ENCODE results near the gene SCNN1A. TPM values are rescaled to one million over a fixed set of nuclear protein-coding genes. Genes with fewer than 3 reads are reported as not detected.
"Not testable (repeated sequence)": the region's sequence is repeated elsewhere in the genome, so short reads cannot be mapped to it uniquely, and the experiment has no call there.

Gene SCNN1A
- total and polyA plus RNA-seq, 7 donors: 0.82 to 169 (median 7.2) TPM

DNA sequence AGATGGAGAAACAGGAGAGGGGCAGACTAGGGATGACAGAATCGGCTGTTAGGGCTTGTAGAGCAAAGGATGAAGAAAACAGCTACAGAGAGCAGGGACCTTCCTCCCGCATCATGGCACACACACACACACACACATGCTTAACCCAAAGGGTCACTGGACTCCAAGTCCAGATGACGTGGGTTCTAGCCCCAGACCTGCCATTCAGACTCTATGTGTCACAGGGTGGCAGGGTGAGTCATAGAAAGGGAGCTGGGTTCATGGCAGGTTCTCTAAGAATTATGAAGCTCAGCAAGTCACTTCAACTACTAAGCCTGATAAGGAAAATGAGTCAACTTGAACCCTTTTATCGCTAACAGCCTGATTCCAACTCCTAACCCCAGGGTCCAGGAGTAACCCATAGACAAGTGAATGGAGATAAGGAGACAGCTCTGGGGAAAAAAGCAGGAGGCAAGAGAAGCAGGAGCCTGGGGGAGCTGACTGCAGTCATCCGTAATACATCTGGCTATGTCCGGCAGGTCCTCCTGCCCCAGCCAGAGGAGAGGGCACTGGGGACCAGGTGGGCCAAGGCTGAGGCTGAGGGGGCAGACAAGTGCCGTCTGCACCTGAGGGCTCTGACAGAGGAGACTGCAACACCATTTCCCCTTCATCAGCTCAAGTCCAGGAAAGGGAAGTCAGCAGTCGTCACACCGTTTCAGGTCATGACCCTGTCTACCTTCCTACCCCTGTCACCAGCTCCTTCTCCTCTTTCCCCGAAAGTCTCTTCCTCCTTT is 29.9 kb downstream of the SCNN1A start:
- WGBS, 2 donors: 62 to 69% methylated on average over 10 of the region's 10 CpGs
- intact Hi-C loops (cut with DNase I): no loop called here

DNA sequence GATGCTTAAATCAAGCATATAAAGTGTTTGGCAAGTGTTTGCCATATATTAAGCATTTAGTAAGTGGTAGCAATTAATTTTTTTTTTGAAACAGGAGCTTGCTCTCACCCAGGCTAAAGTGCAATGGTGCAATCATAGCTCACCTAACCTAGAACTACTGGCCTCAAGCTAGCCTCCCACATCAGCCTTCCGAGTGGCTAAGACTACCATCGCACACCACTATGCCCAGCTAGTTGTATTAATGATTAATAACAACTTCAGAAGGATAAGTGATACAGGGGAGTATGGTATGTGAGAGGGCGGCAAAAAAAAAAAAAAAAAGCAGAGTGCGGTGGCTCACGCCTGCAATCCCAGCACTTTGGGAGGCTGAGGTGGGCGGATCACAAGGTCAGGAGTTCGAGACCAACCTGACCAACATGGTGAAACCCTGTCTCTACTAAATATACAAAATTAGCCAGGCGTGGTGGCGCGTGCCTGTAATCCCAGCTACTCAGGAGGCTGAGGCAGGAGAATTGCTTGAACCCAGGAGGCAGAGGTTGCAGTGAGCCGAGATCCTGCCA is 31.2 kb downstream of the SCNN1A start:
- 94 to 95% methylated on average over 11 of the region's 11 CpGs for WGBS, 2 donors
- H3K36me3 ChIP-seq; intact Hi-C loops (cut with DNase I); H3K4me3 ChIP-seq; DNase-seq; H3K27me3 ChIP-seq; H3K9me3 ChIP-seq: not testable (repeated sequence)
- Histone ChIP-seq H3K4me1 (peaks cover 0 to 64% (median 44%) of the 10 kb centered on the region in 4 donors), H3K27ac (peak overlapping the region; percentile 93 to 98 (median 97))

More for the DNA sequence above, 29.9 kb downstream of the SCNN1A start:
- Histone ChIP-seq H3K27ac (peak overlapping the region; percentile 64 to 98 (median 95)), H3K27me3 (no peaks in the 10 kb centered on the region), H3K36me3 (no peaks in the 10 kb centered on the region), H3K9me3 (no peaks in the 10 kb centered on the region), H3K4me3 (no peak overlapping the region), H3K4me1 (peaks cover 0 to 55% (median 37%) of the 10 kb centered on the region in 4 donors)
- TF ChIP-seq EP300 (IDR thresholded peaks at IDR 0.05) (peak in 1 of 4 donors; percentile 33), POLR2AphosphoS5 (IDR thresholded peaks at IDR 0.05) (peak in 2 of 4 donors; percentile 14 to 67)
- TF ChIP-seq, protein P1, sequence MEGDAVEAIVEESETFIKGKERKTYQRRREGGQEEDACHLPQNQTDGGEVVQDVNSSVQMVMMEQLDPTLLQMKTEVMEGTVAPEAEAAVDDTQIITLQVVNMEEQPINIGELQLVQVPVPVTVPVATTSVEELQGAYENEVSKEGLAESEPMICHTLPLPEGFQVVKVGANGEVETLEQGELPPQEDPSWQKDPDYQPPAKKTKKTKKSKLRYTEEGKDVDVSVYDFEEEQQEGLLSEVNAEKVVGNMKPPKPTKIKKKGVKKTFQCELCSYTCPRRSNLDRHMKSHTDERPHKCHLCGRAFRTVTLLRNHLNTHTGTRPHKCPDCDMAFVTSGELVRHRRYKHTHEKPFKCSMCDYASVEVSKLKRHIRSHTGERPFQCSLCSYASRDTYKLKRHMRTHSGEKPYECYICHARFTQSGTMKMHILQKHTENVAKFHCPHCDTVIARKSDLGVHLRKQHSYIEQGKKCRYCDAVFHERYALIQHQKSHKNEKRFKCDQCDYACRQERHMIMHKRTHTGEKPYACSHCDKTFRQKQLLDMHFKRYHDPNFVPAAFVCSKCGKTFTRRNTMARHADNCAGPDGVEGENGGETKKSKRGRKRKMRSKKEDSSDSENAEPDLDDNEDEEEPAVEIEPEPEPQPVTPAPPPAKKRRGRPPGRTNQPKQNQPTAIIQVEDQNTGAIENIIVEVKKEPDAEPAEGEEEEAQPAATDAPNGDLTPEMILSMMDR (IDR thresholded peaks at IDR 0.05): no peak
- DNase-seq: no peak

DNA sequence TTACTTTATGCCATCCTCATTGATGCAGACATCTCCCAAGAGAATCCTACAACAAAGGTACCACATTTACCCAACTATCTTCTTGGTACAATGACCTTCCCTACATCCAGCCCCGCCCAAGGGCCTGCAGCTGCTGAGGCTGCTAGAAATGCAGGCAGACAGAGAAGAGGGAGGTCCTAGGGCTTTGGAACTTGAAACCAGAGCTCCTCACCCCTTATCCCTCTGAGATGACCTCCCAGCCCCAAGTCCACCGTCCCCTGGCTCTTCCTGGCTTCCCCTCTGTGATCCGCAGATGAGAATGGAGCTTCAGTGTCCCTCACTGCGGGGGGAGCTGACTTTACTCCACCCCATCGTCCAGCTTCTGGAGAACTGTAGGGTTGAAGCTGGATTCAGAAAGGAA is 31.8 kb downstream of the SCNN1A start:
- no peaks in the 10 kb centered on the region for H3K36me3 ChIP-seq
- intact Hi-C loops (cut with DNase I): loop anchor here (2.0 kb wide), 1 partner anchor 17 kb away; no protein-coding TSS in a partner anchor
- H3K27me3 ChIP-seq: no peaks in the 10 kb centered on the region
- peaks cover 0 to 71% (median 50%) of the 10 kb centered on the region in 4 donors for H3K4me1 ChIP-seq
- H3K9me3 ChIP-seq: no peaks in the 10 kb centered on the region
- H3K27ac ChIP-seq: peak overlapping the region; percentile 93 to 98 (median 97)
- DNase-seq: no peak
- H3K4me3 ChIP-seq: no peak overlapping the region
- WGBS, 2 donors: 46 to 61% methylated on average over 5 of the region's 5 CpGs
- TF ChIP-seq EP300 (IDR thresholded peaks at IDR 0.05) (no peak), POLR2AphosphoS5 (IDR thresholded peaks at IDR 0.05) (no peak), POLR2A (IDR thresholded peaks at IDR 0.05) (no peak)
- TF ChIP-seq, protein P1 (IDR thresholded peaks at IDR 0.05): no peak

DNA sequence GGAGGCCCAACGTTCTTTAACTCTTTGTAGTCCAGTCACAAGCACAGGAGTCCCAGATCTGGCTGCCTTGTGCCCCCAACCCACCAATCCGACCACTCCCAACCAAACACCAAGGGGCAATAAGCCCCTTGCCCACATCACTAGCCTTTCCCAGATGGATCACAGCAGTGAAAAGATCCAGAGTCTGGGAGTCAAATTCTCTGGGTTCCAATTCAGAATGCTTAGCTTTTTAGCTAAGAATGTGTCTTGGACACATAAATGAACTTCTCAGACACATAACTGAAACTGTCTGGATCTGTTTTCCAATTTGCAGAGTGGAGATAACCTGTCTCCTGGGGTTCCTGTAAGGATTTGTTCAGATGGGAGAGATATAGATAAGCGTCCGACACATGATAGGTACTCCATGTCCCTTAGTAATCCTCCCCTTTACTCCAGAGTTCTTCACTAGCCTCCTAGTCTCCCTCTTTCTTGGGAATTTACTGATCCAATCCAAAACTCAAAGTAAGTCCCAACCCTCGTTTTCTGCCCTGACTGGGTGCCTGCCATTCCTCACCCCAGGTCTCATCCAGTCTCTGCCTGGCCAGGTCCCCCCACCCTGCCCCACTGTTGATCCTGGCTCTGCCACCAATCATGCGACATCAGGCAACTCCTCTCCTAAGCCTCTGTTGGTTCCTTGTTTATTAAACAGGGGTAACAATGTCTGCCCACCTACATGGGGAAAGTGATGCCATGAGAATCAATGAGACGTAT is 33.0 kb downstream of the SCNN1A start:
- Histone ChIP-seq H3K4me1 (peaks cover 0 to 71% (median 53%) of the 10 kb centered on the region in 4 donors), H3K27ac (peak overlapping the region; percentile 93 to 98 (median 97)), H3K27me3 (no peaks in the 10 kb centered on the region), H3K36me3 (no peaks in the 10 kb centered on the region), H3K4me3 (peak overlapping the region; percentile 80 to 88 (median 87)), H3K9me3 (no peaks in the 10 kb centered on the region)
- intact Hi-C loops (cut with DNase I): loop anchor here (2.0 kb wide), 1 partner anchor 18 kb away; no protein-coding TSS in a partner anchor
- 50 to 51% methylated on average over 7 of the region's 7 CpGs for WGBS, 2 donors
- no peak for DNase-seq
- TF ChIP-seq EP300 (IDR thresholded peaks at IDR 0.05) (no peak), POLR2AphosphoS5 (IDR thresholded peaks at IDR 0.05) (no peak), POLR2A (IDR thresholded peaks at IDR 0.05) (no peak)
- TF ChIP-seq, protein P1 (IDR thresholded peaks at IDR 0.05): no peak

Data from sigmoid colon (tissue), 7 donors.